Kasumi-1 (cell line): ENCODE results near the gene ALG14.
A peak's percentile ranks its signal among the peaks of the same experiment; 100 is the strongest.
"Not testable (repeated sequence)": the region's sequence is repeated elsewhere in the genome, so short reads cannot be mapped to it uniquely, and the experiment has no call there.

Experiments used
- DNase-seq, 2 experiments: peaks; one replicate each; lab custom pipeline; 2025; lab: John Stamatoyannopoulos, UW

Gene ALG14

GRCh38 chr1:94954263-94955220, 118.2 kb downstream of the ALG14 start:
- no peak for DNase-seq

GRCh38 chr1:94953746-94954145, 119.0 kb downstream of the ALG14 start:
- no peak for DNase-seq

- DNase-seq = no peak
Observed at GRCh38 chr1:94953107-94953506, 119.6 kb downstream of the ALG14 start.

- DNase-seq = no peak
Observed at GRCh38 chr1:94952539-94952938, 120.2 kb downstream of the ALG14 start.

GRCh38 chr1:94951509-94952208, 121.1 kb downstream of the ALG14 start:
- no peak for DNase-seq

- no peak for DNase-seq
Observed at GRCh38 chr1:94951046-94951445, 121.7 kb downstream of the ALG14 start.

- no peak for DNase-seq
Observed at GRCh38 chr1:94949681-94950661, 122.8 kb downstream of the ALG14 start.

- no peak for DNase-seq
Observed at GRCh38 chr1:94947437-94947836, 125.3 kb downstream of the ALG14 start.

- peak; percentile 32 to 47 for DNase-seq
Observed at GRCh38 chr1:94946886-94947285, 125.9 kb downstream of the ALG14 start.

GRCh38 chr1:94942171-94943128, 130.3 kb downstream of the ALG14 start:
- DNase-seq = no peak

GRCh38 chr1:94941480-94941879, 131.3 kb downstream of the ALG14 start:
- DNase-seq = not testable (repeated sequence)

GRCh38 chr1:94940738-94941137, 132.0 kb downstream of the ALG14 start:
- no peak for DNase-seq

GRCh38 chr1:94937820-94938219, 134.9 kb downstream of the ALG14 start:
- no peak for DNase-seq

- no peak for DNase-seq
Observed at GRCh38 chr1:94936861-94937620, 135.7 kb downstream of the ALG14 start.

GRCh38 chr1:94935476-94935875, 137.3 kb downstream of the ALG14 start:
- DNase-seq = no peak

- DNase-seq = no peak
Observed at GRCh38 chr1:94935034-94935433, 137.7 kb downstream of the ALG14 start.

- DNase-seq = no peak
Observed at GRCh38 chr1:94934551-94934950, 138.2 kb downstream of the ALG14 start.

GRCh38 chr1:94931254-94931841, 141.4 kb downstream of the ALG14 start:
- DNase-seq = no peak

GRCh38 chr1:94929351-94930217, 143.2 kb downstream of the ALG14 start:
- DNase-seq = no peak
